Pulmonary artery endothelial cell (primary cell): ENCODE results near the gene SRBD1. TPM values are rescaled to one million over a fixed set of nuclear protein-coding genes. Genes with fewer than 3 reads are reported as not detected.

Source experiments
- DNase-seq: peaks from one replicate; pipeline ENCODE4 v3.0.0-alpha.2; 2011; ENCODE audit warnings: low read depth, low spot score
- total RNA-seq: library from RNA; depleted of rRNA; stranded (reverse); fragments of >200 nt; gene quantifications from 2 replicates; pipeline ENCODE4 v1.2.3, GENCODE V29; 2014

SRBD1 gene
- total RNA-seq, 1 donor from 2014 or later = 16.3 TPM

DNA sequence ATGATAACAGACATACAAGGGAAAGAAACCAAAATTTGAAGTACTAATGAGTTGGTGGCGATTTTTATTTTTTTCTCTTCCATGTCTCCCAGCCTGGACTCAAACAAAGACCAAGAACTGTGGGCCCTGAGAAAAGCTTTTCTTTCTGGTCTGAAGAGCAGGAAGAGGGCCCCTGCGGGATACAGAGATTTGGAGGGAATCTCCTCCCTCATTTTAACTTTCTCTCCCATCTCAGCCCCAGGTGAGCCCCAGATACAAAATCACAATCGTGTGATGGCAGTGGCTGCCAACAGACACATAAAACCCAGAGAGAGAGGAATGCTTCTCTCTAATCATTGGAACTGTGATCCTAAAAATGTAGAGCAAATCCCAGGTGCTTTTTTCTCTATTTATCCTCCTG, 20.9 kb upstream of the SRBD1 start:
- DNase-seq = no peak

DNA sequence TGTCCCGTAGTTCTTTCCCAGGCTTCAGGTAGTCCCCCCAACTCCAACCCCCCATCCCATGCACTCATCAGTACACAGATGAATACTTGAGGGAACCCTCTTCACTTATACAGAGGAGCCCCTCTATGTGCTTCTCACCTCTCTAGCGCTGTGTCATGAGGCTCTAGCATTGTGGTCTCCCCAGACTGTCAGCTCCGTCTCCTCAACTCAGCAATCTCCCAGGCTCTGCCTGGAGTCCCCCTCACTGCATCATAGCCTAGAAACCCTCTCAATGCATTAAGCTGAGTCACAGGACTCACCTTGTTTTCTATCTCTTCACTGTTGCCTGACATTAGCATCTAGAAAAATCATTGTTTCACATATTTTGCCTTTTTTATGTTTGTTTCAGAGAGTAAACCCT, 20.3 kb upstream of the SRBD1 start:
- DNase-seq = no peak

DNA sequence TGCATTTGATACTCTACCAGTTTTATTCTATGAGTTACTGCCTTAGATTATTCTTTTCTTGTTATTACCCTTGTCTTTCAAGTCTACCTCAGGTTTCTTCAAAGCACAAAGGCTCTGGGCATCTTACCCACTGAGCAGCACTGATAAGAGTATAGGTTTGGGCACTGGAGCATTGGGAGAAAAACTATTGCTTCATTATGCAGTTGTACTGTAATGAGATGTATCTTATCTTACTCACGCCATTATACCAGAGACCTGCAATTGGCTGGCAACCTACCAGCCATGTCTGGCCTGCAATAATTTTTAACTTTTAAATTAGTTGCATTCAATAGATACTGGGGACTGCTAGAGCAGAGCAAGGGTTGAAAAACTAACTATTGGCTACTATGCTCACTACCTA, 18.9 kb upstream of the SRBD1 start:
- no peak for DNase-seq

DNA sequence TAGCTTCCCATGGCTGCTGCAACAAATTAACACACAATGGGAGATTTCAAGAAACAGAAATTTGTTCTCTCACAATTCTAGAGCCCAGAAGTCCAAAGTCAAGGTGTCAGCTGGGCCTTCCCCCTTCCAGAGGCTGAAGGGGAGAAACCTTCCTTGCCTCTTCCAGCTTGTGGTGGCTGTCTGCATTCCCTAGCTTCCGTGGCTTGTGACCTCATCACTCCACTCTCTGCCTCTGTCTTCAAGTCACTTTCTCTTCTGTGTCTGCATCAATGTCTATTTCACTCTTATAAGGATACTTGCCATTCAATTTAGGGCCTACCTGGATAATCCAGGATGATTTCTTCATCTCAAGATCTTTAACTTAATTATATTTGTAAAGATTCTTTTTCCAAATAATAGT, 16.8 kb upstream of the SRBD1 start:
- no peak for DNase-seq

DNA sequence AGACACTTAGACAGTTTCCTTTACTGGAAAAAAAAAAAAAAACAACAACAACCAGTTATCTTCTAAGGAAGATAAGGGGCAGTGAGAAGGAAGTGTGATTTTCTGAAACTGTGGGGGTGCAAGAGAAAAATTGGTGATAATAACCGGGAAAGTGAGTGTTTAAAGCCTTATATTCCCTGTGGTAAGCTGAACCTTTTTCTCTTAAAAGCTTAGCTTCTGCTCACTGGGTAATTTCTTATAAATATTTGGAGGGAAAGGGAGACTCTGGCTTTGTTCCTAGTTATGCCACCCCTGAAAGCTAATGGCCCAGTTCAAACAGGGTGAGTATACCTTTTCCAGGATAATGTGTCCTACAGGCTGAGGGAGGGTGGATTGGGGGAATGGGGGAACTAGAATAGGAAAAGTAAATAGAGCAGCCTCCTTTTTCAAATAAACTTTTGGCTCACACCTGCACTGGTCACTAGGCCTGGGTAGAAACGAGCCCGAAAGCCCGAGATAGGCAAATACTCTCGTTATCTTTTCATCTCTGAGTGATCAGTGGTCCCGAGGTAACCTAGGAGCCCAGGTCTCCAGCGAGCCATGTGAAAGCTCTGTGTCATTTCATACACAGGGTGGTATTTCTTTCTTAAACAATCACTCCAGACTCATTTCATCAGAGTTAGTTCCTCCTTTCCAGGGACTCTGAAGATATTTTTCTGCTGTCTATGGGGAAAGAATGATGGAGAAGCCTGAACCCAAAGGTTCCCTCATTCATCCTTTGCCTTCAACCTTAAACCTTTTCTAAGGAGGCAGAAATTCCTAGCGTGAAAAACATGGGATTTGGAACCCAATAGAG, 15.5 kb upstream of the SRBD1 start:
- DNase-seq = no peak

DNA sequence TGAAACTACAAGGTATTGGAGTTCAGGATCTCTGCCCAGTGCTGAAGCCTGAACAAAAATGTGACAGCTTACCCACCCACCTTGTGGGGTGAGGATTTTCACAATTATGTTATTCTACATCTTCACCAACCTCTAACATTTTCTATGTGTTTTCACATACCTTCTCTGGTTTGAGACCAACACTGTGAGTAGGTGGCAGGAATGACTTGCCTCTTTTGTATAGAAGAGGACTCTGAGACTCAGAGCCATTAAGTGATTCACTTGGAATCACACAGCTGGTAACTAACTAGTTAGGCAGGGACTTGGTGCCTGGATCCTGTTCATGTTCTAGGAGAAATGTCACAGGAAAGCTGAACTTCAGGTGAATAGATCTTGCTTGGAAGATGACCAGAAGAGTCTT, 14.8 kb upstream of the SRBD1 start:
- no peak for DNase-seq

DNA sequence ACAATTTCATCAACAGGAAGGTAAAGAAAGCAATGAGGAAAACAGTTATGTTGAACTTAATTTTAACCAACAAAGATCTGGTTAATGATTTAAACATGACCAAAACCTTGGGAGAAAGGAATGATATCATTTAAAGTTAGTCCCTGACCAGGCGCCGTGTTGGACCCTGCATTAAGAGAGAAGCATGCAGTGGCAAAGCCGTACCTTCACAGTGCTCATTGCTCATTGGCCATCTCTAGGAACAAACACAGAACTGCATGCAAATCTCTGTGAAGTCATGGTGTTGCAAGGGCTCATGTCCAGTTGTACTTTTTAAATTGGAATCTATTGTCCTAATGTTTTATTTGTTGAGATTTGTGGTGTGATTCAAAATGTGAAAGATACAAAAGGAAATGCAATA, 12.0 kb upstream of the SRBD1 start:
- DNase-seq = no peak

DNA sequence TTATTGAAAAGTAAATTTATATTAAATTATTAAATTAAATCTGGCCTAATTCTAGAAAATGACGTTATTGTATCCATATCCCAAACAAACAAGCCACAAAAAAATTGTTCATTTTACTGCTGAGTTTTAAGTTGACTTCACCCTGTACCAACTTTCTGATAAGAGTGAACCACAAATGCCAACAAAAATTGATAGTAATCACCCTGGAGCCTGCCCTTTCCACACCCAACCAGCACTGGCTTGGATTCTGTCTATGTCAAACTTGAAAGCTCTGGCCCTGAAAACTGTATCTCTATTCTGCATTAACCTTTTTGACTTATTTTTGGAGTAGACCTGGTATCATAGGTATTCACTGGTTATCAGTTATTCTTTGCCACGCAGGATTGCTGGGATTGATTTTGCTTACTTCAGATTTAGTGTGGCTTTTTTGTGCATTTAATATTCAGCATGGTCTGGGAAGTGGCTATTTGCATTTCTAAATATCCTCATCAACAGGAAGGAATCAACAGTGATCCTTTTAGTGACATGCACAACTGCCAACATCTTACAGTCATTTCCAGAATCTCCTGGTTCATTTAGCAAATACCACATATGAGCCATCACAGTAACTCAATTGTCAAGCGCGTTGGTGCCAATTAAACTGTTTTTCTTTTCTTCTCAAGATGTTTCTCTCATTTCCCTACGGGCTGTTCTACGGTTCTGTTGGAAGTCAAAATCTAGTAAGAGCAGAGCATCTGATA, 11.4 kb upstream of the SRBD1 start:
- no peak for DNase-seq

DNA sequence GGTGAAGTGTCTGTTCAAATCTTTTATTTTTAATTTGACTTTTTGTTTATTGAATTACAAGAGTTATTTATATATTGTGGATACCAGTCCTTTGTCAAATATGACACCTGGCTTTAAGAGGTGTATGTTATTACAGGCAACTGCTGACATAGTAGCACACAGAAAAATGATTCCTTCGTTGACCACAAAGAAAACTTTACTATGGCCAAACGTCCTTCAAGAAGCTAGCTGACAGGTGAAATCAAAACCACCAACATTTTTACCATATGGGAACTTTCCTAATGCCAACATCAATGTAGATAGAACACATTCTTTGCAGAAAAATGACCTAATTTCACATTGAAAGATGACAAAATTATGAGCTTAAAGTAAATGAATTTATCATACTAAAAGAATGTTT, 6.4 kb upstream of the SRBD1 start:
- DNase-seq = no peak

DNA sequence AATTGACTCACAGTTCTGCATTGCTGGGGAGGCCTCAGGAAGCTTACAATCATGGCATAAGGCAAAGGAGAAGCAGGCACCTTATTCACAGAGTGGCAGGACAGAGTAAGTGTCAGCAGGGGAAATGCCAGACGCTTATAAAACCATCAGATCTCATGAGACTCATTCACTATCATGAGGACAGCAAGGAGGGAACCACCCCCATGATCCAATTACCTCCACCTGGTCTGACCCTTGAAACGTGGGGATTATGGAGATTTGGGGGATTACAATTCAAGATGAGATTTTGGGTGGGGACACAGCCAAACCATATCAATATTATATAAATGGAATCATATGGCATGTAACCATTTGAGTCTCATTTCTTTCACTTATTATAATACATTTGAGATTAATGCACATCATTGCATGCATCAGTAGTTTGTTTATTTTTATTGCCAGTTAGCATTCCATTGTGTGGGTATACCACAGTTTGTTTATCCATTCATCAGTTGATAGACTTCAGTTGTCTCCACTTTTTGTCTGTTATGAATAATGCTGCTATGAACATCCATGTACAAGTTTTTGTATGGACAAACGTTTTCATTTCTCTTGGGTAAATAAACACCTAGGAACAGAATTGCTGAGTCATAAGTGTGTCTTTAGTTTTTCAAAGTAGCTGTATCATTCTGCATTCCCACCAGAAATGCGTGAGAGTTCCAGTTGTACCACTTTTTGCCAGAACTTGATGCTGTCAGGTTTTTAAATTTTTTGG, 5.8 kb upstream of the SRBD1 start:
- no peak for DNase-seq

DNA sequence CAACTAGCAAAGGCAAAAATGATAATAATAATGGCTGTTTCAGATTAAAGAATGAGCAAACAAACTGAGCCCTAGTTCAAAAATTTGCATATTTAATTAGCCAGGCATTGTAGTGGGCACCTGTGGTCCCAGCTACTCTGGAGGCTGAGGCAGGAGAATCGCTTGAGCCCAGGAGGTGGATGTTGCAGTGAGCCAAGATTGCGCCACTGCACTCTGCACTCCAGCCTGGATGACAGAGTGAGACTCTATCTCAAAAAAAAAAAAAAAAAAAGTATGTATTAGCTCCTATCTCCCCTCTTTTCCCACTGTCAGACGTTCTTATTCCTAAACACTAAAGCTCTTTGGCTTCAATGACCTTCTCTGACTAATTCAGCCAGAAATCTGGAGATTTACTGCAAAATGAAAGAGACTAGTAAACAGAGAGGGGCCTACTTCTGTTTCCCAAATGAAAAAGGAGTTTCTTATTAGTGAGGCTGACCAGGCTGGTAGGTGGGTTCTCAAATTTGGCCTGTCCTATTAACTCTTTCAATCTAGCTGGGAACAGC, 3.9 kb upstream of the SRBD1 start:
- no peak for DNase-seq

DNA sequence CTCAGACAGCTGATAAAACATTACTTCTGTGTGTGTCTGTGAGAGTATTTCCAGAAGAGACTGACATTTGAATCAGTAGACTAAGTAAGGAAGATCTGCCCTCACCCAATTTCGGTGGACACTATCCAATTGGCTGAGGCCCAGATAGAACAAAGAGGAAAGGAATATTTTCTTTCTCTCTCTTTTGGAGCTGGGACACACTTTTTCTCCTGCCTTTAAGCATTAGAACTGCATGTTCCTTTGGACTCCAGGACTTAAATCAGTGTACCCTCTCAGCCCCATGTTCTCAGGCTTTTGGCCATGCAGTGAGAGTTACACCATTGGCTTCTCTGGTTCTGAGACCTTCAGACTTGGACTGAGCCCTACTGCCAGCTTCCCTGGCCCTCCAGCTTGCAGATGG, 3.3 kb upstream of the SRBD1 start:
- DNase-seq = no peak

DNA sequence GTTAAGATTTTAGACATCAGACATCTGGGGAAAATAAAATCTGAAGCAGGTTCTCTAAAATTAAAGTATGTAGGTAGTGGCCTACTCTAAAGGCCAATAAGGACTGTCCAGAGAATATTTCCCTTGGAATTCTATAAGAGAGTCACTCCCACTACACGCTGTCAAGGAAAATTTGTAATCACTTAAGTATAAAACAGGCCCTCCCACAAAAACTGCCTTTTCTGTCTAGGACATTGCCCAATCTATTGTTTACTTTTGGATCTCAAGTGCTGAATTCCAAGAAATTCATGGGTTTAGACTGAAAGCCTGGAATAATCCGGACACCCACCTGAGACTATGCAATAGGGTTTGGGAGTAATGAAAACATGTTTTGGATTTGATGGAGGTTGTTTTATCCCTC, 1.7 kb upstream of the SRBD1 start:
- DNase-seq = no peak

DNA sequence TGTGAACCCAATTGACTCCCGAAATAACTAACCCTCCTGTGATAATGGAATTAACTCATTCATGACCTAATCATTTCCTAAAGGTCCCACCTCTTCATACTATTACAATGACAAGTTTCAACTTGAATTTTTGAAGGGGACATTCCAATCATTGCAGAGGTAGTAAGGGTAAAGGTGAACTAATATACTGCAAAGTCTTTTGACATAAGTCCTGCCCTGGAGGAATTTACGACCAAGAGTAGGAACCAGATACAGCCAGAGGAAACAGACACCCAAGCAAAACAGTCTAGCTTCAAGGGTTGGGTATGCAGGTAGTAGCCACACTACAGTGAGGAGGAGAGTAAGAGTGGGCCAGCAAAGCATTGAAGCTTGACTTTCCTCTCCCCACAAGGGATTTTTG, 1.2 kb upstream of the SRBD1 start:
- DNase-seq = no peak

DNA sequence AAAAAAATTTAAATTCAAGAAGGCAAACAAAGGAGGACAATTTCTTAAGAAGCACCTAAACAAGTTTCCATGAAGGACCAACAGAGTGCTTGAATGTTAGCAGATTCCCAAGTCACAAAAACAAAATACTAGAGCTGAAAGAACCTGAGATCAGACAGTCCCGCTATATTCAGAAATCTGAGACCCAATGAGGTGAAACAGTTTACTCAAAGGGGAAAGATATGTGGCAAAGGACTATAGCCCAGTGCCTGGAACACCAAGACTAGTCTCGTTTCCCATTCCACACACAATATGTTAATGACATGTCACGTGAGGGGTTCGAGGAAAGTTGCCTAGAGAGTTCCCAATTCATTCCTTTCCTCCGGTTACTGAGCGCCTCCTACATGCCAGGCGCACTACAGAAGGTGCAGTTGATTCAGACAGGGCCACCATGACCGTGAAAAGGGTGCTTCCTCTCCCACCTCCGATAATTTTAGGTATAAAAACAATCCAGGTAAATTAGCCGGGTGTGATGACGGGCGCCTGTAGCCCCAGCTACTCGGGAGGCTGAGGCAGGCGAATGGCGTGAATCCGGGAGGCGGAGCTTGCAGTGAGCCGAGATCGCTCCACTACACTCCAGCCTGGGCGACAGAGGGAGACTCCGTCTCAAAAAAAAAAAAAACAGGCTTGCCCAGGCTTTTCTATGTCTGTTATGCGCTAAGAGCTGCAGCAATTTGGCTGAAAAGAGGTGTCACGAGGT, 617 bp downstream of the SRBD1 start:
- peak; percentile 30 for DNase-seq

DNA sequence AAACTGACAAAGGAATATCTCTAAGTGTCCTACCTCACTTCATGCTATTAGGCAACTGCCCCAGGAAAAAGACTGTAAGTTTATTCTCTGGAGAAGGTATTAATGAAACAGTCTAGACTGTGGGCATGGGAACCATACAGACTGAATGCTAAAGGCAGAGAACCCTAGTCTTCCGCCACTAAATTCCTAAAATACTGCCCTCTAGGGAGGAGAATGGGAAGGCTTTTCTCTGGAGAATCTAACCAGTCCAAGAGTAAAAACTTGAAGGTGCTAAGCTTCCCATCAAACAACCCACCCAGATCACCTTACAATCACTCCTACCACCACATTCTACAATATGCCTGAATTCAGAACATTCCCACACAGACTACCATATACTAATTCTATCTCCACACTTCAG, 3.4 kb downstream of the SRBD1 start:
- DNase-seq = no peak

DNA sequence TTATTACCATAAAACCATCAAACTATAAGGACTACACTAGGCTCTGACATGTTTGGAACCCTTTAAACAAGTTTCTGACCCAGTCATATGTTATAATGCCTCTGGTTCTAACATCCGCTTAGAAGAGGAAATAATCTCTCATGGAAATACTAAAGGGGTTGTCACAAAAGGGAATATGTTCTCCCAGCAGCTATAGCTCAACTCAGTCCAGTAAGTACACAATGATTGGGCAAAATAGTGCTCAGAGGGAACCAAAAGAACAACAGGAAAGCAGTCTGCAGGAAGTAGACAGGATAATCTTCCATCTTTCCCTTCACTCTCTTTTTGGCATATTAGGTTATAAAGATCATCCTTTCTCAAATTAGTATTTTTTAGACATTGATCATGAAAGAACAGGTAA, 4.3 kb downstream of the SRBD1 start:
- no peak for DNase-seq

DNA sequence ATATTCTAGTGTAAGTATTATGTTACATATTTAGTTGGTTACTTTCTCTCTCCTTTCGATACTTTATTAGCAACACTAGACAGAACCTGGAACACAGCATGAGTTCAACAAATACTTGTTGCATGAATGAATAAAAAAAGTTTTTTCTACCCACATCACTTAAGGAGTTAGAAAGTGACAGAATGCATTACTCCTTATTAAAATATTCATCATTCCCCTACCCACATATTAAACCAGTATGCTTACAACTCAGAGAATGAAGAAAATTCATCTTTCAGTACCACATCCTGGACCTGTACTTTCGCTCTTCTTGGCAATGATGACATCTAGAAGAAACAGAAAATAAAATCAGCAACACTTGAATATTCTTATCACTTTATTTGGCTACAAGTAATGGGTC, 6.0 kb downstream of the SRBD1 start:
- no peak for DNase-seq

DNA sequence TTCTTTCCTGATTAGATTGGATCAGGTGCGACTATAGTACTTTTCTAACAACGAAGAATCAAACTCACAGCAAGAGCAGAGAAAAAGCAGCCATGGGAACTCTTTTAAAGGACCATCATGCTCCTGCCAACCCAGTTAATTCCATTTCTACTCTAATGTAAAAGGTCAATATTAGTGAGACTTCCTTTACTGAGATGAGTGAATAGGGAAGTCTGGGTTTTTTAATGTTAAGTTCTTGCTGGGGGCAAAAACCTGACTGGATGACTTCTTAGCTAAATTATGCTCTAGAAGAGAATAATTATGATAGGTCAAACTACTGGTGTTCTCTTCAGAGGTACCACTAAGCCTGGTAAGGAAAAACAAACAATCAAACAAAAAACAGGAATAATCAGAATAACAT, 8.4 kb downstream of the SRBD1 start:
- no peak for DNase-seq

DNA sequence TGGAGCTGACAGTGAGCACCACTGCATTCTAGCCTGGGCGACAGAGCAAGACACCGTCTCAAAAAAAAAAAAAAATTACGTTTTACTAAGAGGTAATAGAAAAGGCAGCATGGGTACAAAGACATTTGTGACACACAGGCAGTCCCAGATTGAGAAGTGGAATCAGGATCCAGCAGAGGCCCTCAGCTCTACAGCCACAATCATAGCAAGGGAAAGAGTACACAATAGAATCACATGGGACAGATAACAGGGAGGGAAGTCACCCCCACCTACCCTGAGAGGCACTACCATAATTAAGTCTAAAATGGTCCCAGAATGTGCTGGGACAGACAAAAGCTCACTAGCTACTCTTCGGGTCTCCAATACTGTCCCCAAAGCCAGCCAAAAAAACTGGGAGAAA, 12.5 kb downstream of the SRBD1 start:
- no peak for DNase-seq

DNA sequence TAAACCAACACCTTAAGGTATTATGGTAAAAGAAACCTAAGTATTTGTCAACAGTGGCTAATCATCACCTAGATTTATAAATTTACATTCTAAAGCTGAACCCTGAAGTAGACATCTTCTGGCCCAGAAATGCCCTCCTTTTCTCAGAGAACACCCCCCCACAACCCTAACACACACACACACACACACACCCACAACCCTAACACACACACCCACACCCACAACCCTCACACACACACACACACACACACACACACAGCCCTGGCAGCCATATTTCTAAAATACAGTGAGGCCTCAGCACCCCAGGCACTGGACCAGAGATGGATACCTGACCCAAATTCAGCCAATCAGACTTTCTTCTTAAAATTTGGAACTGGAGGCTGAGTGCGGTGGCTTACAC, 14.3 kb downstream of the SRBD1 start:
- DNase-seq = no peak
